ENCODE data around the gene FUNDC1.
"Not testable (repeated sequence)": the region's sequence is repeated elsewhere in the genome, so short reads cannot be mapped to it uniquely, and the experiment has no call there.

FUNDC1 gene, protein sequence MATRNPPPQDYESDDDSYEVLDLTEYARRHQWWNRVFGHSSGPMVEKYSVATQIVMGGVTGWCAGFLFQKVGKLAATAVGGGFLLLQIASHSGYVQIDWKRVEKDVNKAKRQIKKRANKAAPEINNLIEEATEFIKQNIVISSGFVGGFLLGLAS

DNA sequence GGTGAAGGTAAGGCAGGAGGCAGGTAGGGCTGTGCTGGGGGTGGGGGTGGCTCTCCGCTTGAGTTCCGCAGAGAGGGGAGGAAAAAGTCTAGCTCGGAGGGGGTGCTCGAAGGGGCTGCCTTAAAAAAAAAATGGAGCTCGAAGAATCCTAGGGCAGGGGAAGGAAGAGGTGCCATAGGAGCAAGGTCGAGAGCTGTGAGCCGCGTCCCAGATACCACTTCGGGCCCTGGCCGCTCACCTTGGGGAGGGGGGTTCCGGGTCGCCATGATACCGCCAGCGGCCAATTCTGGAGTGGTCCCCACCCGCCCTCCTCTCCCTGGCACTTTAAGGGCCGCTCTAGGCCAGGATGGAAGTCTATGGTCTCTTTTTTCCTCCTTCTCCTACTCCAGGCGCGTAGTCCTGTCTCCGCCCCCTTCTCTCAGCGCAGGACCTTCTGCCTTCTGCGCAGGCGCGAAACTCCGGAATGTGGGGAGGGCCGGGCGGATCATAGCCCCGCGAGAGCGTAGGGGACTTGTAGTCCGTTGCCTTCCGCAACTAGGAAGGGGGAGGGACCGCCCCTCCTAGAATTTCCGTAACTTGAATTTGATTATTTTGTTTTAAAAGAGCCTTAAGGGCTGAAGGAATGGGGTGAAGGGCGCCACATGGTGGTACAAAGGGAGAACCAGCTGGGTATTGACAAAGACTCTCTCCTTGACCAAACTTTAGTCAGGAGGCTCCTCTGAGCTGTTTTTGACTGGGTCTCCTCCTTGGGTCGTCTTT is at the start of gene FUNDC1:
Gene FUNDC1 (minus strand): TSS at position 293 of the 759 bp plus-strand sequence. CDS start 27 bp downstream, at position 266.
- DNase-seq: peak; percentile 94

DNA sequence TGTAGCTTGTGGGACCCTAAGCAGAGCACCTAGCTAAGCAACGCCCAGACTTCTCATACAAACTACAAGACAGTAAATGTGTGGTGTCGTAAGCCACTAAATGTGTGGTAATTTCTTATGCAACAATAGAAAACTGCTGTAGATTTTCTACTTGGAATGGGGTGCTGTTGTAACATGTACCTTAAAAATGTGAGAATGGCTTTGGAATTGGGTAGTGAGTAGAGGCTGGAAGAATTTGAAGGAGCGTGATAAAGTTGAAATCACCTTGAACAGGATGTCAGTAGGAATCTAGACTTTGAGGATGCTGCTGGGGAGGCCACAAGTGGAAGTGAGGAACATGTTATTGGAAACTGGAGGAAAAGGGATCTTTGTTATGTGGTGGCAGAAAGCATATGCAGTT is 43.2 kb upstream of the FUNDC1 start:
- DNase-seq: no peak

DNA sequence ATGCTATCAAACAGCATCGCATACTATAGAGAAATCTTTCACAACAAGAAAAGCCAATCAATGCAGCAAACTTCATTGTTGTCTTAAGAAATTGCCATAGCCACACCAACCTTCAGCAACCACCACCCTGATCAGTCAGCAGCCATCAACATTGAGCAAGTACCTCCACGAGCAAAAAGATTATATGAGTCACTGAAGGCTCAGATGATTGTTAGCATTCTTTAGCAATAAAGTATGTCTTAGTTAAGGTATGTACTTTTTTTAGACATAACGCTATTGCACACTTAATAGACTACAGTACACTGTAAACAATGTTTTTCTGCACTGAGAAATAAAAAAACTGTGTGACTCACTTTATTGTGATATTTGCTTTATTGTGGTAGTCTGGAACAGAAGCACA is 37.8 kb upstream of the FUNDC1 start:
- DNase-seq: no peak

DNA sequence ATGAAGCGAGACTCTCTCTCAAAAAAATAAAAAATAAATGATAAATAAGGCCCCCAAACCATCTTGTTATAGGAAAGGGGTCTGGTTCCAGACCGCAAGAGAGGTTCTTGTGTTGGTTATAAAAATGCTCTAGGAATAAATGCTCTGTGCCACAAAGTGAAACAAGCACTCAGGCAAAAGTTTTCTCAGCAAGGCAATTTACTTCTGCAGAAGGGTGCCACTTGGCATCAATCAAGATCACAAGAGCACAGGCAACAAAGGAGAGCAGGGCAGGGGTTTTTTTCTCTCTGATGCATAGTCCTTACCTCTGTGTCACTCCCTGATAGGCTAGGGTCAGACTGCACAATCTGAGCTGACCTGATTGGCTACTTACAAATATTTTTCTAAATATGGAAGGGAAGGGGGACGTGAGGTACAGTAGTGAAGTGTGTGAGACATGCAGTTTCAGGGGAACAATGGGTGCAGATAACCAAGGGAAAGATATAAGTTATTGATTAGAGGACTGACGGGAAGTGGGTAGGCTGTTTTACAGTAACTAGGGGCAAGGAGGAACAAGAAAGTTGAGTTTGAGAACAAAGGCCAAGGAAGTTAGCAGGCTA is 29.8 kb upstream of the FUNDC1 start:
- DNase-seq: no peak

DNA sequence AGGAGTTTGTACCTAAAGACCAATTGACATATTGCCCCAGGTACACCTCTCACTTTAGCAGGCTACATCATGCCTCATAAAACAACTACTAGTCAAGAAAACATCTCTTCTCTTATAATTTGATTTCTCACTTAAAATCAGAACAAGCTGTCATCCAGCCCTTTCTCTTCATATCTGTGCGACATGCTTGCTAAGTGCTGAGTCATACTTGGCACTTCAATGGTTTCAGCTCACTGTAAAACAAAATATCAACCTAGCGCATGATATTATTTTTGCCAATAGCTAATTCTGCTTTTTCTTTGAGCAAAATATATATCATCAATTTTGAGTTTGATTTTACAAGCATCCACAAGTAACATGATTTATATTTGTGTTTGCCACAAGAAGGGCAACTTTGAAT is 27.9 kb upstream of the FUNDC1 start:
- no peak for DNase-seq

DNA sequence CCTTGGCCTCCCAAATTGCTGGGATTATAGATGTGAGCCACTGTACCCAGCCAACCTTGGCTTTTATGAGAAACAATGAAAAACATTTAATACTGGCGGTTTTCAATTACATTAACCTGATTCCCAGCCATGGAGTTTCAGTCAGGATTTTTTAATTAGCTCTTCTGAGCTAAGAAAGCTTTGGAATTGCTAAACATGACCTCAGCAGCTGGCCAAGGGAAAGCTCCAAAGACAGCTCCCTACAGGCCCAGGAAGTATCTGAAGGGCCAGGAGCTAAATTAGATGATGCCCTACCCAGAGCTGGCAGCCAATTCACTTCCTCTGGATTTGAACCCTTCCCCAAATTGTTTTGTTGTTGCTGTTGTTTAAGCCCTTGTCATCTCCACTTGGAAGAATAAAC is 26.5 kb upstream of the FUNDC1 start:
- DNase-seq: no peak

DNA sequence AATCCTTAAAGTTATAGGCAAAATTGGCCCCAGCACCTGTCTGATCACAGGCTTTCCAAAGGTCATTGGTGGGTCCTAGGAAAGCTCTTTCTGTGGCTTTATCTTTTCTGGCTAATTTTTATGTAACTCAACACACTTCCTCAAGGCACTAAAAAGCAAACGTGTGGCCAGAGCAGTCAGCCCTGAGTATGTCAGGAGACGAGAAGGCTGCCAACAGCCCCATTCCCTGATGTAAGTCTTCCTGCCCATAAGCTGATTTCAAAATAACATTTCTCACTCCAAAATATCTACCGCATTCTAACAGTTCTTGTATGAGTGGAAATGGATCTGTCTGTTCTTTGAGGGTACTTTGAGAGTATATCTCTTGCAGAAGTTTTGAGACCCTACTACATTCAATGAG is 25.5 kb upstream of the FUNDC1 start:
- DNase-seq: no peak

DNA sequence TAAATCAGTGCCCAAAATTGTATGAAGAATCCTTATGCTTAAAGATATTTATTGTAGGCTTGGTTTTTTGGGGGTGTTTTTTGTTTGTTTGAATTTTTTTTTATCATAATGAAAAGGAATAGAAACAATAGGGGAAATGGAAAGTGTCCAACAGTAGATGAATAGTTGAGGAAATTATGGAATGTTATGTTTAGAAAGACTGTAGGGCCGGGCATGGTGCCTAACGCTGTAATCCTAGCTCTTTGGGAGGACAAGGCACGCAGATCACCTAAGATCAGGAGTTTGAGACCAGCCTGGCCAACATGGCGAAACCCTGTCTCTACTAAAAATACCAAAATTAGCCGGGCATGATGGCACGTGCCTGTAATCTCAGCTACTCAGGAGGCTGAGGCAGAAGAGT is 19.2 kb upstream of the FUNDC1 start:
- not testable (repeated sequence) for DNase-seq

DNA sequence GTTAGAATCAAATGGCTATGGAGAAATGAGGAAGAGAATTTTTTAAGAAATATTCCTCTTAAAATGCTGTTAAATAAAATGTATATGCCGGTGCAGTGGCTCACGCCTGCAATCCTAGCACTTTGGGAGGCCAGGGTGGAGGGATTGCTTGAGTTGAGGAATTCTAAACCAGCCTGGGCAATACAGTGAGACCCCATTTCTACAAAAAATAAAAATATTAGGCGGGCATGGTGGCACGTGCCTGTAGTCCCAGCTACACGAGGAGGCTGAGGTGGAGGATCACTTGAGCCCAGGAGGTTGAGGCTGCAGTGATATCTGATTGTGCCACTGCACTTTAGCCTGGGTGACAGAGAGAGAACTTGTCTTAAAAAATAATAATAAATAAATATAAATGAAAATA is 7.9 kb upstream of the FUNDC1 start:
- DNase-seq: no peak

DNA sequence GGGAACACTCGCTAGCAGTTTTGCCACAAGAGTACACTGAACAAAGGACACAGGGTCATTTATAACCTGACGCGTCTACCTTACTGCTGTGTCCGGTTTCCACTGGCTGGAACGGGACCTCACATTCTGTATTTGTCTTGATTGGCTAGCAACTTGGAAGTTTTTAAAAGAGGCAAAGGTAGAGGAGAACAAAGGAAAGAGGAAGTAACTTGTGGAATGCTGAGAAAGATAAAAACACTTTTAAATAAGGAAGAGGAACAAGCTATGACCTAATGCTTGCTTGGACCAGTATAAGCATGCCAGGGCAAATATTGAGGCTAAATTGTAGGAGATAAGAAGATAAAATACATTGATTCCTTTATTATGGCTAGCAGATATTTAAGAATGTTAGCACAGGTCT is 2.8 kb upstream of the FUNDC1 start:
- DNase-seq: not testable (repeated sequence)

DNA sequence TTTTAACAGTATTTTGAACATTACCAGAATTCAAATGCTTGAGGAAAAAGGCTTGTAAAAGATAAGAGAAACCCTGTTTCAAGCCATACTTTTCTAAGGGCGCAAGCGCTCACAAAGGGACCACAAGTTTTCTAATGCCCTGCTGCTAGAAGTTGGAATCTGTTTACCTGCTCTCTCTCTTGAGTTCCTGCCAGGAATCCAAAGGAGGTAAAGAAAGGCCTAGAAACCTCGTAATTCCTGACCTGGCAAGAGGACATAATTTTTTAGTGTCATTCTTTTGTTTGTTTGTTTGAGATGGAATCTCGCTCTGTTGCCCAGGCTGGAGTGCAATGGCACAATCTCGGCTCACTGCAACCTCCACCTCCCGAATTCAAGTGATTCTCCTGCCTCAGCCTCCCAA is 1.4 kb upstream of the FUNDC1 start:
- no peak for DNase-seq

DNA sequence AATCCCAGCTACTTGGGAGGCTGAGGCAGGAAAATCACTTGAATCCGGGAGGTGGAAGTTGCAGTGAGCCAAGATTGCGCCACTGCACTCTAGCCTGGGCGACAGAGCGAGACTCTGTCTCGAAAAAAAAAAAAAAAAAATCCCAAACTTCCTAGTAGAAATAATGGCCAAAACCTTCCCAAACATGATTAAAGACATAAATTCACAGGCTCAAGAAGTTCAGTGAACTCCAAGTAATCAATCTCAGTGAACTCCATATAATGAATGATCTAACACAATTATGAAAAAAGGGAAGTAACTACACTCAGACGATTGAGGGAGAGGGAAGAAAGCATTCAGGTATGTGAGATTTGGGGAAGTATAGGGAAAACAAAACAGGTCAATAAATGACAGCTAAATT is 6.5 kb downstream of the FUNDC1 start:
- peak; percentile 1 for DNase-seq

DNA sequence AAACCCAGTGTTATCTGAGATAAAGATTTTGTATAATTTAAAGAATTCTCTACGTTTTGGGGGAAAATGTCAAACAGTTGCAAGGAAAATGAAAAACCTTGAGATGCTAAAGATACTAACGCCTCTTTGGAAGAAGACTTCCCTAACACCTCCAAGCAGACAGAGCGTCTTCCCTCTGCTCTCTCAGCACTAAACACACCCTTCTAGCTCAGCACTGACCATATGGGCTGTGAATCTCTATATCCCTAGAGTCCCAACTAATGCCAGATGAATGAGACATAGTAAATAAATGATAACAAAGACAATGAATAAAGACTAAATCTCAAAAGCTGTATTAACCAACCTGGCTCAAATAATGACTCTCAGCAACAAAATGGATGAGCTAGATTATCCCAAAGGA is 13.3 kb downstream of the FUNDC1 start:
- no peak for DNase-seq

DNA sequence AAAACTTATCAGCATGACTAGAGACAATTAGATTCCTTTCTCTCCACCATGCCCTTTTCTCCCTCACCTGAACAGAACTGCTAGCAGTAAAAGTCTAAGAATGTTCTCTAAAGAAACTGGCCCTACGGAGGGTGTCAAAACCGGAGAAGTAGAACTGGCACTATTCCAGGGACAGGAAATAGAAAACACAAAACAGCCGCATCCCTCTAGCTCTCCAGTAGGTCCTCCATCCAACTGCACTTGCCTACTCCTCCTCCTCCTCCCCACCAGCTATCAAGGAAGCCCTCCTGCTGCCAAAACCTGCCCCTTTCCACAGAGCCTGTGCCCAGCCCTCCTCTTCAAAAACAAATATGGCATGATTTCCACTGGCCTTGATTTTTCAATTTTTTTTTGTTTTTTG is 28.4 kb downstream of the FUNDC1 start:
- no peak for DNase-seq

DNA sequence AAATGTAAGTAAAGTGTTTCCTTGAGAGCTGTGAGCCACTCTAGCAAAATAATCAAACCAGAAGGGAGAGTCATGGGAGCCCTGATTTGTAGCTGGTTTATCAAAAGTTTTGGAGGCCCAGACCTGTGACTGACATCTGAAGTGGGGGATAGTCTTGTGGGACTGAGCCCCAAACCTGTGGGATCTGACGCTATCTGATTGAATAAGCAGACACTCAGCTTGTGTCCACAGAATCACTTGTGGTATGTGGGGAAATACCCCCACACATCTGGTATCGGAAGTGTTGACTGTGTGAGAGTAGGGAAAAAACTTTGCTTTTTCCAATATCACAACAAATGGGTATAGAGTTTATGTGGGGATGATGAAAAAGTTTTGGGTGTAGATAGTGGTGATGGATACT is 35.4 kb downstream of the FUNDC1 start:
- DNase-seq: no peak

DNA sequence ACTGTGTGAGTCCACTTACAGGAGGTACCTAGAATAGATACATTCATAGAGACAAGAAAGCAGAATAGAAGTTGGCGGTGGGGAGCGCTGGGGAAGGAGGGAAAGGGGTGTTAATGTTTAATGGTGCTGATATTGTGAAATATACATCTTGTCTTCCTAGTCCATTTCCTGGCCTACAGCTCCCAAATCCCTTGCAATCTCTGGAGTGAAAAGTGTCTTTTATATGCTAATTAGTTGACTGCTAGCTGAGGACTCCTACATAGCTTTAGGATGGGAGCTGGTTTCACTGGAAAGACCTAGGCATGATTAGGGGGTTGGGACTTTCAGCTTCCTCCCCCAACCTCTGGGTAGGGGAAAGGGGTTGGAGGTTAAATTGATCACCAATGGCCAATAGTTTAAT is 36.0 kb downstream of the FUNDC1 start:
- DNase-seq: no peak

DNA sequence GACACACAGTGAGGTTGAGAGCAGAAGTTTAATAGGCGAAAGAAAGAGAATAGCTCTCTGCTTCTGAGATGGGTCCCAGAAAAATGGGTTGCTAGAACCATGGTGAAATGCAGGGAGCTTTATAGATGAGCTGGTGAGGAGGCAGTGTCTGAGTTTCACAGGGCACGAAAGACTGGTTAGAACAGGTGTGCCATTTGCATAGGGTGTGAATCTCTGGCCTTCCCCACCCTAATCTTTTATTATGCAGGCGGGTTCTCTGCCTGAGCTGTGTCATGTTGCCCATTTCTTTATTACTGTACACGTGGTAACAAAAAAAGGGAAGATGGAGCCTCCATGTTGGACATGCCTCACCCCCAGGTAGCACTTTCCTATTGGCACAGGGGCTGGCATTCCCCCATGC is 39.1 kb downstream of the FUNDC1 start:
- no peak for DNase-seq

DNA sequence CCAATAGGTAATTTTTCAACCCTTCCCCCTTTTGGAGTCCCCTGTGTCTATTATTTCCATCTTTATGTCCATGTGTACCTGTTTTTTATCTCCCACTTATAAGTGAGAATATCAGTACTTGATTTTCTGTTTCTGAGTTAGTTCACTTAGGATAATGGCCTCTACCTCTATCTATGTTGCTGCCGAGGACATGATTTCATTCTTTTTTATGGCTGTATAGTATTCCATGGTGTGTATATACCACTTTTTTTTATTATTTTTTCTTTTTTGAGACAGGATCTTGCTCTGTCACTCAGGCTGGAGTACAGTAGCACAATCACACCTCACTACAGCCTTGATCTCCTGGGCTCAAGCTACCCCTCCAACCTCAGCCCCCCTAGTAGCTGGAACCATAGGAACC is 47.6 kb downstream of the FUNDC1 start:
- no peak for DNase-seq

DNA sequence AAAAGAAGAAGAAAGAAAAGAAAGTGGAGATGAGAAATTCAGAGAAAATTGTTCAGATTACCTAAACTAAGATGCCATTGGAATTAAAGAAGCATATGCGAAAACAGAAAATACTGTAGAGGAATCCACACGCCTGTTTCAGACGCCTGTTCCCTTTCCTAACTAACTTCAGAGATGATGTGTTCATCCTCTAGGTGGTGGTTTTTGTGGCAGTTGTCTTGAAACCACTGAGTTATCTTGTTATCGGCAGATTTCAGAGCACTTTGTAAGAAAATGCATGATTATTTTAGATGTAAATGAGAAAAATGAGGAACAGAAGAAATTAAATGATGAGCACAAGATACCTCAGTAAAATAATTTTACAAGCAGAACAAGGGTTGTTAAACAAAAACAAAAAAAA is 48.3 kb downstream of the FUNDC1 start:
- no peak for DNase-seq

DNA sequence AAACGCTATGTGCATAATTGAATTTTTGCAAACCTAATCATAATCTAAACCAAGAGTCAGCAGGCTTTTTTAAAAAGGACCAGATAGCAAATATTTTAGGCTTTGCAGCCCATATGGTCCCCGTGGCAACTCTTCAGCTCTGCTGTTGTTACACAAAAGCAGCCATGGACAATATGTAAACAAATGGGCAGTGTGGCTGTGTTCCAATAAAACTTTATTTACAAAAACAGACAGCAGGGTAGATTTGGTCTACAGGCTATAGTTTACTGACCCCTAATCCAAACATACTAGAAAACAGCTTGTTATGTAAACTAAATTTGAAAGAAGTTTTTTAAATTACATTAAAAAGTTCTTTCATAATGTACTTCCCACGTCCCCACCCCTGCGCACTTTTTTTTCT is 53.1 kb downstream of the FUNDC1 start:
- no peak for DNase-seq

DNA sequence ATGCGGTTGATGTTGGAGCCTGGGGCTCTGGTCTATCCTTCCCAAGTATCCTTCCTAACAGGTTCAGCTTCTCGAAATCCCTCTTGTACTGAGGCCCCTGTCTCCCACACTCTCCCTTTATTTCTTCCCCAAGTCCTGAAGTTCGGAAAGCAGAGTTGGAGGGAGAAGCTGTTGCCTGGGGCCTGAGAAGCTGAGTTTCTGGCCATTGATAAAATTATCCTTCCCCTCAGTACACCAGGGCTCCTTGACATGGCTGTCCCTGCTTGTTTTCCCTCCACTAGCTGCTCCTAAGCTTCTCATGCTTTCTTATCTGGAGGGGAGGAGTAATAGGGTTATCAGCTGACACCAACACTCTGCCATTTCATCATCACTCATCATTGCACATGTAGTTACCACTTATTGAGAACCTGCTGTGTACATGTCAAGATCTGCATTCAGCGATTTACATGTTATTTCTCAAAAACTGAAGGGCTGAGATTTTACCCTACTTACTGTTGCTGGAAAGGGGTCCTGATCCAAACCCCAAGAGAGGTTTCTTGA is 58.0 kb downstream of the FUNDC1 start:
- DNase-seq: no peak

DNA sequence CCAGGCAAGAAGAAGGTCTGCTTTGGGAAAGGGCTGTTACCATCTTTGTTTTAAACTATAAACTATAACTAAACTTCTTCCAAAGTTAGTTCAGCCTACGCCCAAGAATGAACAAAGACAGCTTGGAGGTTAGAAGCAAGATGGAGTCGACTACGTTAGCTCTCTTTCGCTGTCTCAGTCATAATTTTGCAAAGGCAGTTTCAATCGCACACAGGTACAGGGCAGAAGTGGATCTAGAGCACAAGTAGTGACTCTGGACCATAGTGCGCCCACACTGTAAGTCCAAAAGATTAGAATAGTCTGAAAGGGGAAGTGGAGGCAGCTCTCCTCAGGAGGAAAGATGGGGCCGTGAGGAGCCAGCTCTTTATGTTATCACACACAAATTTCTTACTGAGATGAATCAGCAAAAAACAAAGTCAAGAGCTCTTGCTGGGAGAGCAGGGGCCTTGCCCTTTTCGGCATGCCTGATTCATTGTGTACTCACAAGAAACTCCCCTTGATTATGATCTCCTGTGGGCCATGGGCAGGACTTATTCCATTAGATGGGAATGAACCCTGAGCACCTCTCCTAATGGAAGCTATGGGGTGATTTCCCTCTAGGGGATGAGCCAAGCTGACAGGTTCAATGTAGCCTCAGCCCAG is 58.6 kb downstream of the FUNDC1 start:
- DNase-seq: no peak

DNA sequence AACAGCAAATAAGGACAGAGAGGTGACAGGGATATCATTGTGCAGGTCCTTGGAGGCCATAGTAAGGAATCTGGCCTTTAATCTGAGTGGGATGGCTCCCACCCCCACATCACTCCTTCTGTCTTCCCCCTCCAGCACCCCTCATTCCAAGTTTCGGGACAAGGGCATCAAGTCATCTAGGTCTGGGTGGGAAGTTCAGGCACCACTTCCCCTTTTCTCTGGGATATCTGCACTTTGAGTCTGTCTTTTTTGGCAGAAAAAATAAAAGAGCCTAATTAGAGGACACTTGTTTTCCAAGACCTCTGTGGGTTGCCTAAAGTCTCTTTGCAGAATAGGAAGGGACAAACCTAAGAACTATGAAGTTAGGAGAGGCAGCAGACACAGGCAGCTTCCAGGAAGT is 60.1 kb downstream of the FUNDC1 start:
- DNase-seq: no peak

DNA sequence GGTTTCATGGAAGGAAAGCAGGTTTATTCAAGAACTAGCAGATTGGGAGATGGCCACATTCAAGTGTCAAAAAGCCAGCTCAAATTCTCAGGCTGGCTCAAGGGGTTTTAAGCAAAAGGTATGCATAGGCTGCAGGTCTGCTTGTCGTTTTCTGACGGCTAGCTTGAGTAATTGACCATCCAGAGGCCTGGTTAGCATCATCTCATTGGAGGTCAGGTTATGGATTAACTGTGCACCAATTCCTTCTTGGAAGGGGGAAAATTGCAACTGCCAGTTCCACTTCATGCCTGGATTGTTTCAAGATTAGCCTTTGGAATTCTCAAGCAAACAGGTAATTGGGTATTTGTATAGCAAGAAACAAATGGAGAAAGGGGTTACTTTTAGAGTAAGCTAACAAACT is 62.1 kb downstream of the FUNDC1 start:
- no peak for DNase-seq

All from suppressor macrophage treated with lipopolysaccharide for 4 hours (primary cell).